ENCODE data around the gene MRPL22. TPM values are rescaled to one million over a fixed set of nuclear protein-coding genes. Genes with fewer than 3 reads are reported as not detected.
"Not testable (repeated sequence)": the region's sequence is repeated elsewhere in the genome, so short reads cannot be mapped to it uniquely, and the experiment has no call there.

MRPL22 gene
- total RNA-seq, 1 experiment from 2014 or later = 27.2 TPM

GRCh38 chr5:155004138-155004744, 63.4 kb downstream of the MRPL22 start:
- H3K27ac ChIP-seq (ENCODE audit: low read length) = no peak overlapping the region
- H2AFZ ChIP-seq (ENCODE audit: low read length) = no peak overlapping the region
- TF ChIP-seq, protein P1, sequence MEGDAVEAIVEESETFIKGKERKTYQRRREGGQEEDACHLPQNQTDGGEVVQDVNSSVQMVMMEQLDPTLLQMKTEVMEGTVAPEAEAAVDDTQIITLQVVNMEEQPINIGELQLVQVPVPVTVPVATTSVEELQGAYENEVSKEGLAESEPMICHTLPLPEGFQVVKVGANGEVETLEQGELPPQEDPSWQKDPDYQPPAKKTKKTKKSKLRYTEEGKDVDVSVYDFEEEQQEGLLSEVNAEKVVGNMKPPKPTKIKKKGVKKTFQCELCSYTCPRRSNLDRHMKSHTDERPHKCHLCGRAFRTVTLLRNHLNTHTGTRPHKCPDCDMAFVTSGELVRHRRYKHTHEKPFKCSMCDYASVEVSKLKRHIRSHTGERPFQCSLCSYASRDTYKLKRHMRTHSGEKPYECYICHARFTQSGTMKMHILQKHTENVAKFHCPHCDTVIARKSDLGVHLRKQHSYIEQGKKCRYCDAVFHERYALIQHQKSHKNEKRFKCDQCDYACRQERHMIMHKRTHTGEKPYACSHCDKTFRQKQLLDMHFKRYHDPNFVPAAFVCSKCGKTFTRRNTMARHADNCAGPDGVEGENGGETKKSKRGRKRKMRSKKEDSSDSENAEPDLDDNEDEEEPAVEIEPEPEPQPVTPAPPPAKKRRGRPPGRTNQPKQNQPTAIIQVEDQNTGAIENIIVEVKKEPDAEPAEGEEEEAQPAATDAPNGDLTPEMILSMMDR (conservative IDR thresholded peaks at IDR 0.05; ENCODE audit: low read depth, low read length) = peak; percentile 72
- no peak for TF ChIP-seq EZH2phosphoT487 (IDR thresholded peaks at IDR 0.05; ENCODE audit: borderline replicate concordance, low read length)
- no peaks in the 10 kb centered on the region for H3K9me3 ChIP-seq (ENCODE audit: low read length)
- no peak overlapping the region for H3K4me2 ChIP-seq (ENCODE audit: low read length)
- H3K9ac ChIP-seq (ENCODE audit: low read length) = no peak overlapping the region
- DNase-seq (peak; percentile 56), ATAC-seq (peak; percentile 84)
- intact Hi-C loops (cut with micrococcal nuclease) = loop anchor here (1.0 to 5.0 kb wide), 3 partner anchors 32 to 352 kb away; no protein-coding TSS in a partner anchor
- POLR2A ChIA-PET (ENCODE audit: unreplicated experiment) = no interaction called here
- H3K36me3 ChIP-seq (ENCODE audit: low read depth, low read length) = no peaks in the 10 kb centered on the region
- no peaks in the 10 kb centered on the region for H3K27me3 ChIP-seq (ENCODE audit: low read length)
- H3F3A ChIP-seq (ENCODE audit: low read length, unreplicated experiment) = no peaks in the 10 kb centered on the region
- no peaks in the 10 kb centered on the region for H3K9me2 ChIP-seq (replicated peaks; ENCODE audit: low read length)
- no TSS peak for BruUV-seq (replicated peaks)
- CTCF ChIA-PET = interaction anchor here (0.7 to 1.1 kb wide), 2 partner anchors 32 to 354 kb away, joined by 3 to 13 read pairs; no protein-coding TSS in a partner anchor
- H3K79me2 ChIP-seq (ENCODE audit: low read length) = no peaks in the 10 kb centered on the region
- no peak overlapping the region for H3K4me3 ChIP-seq (ENCODE audit: low read length)
- peaks cover 4% of the 10 kb centered on the region for H3K4me1 ChIP-seq (ENCODE audit: insufficient read depth, low read length)
- H4K20me1 ChIP-seq (ENCODE audit: low read length) = no peaks in the 10 kb centered on the region

GRCh38 chr5:155006265-155006664, 65.4 kb downstream of the MRPL22 start:
- BruUV-seq (replicated peaks); intact Hi-C loops (cut with micrococcal nuclease): not testable (repeated sequence)

DNA sequence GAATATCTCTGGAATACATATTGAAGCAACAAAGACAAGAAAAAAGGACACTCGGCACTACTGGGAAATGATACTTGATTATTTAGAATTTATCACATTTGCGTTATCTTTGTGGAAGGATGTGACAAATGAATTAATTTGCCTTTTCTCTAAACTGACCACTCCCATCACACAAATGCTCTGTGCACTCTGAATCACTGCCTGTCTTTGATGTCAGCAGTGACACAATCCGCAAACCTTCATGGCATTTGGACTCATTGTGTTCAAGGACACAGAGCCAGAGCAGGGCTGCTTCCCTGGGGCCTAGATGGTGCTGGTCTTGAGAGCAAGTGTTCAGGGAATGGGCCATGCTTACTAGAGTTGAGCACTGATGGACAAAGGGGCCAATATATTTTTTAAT, 67.8 kb downstream of the MRPL22 start:
- no peaks in the 10 kb centered on the region for H3F3A ChIP-seq (ENCODE audit: low read length, unreplicated experiment)
- H3K79me2 ChIP-seq (ENCODE audit: low read length) = no peaks in the 10 kb centered on the region
- H3K9me2 ChIP-seq (replicated peaks; ENCODE audit: low read length) = no peaks in the 10 kb centered on the region
- intact Hi-C loops (cut with micrococcal nuclease) = no loop called here
- no peaks in the 10 kb centered on the region for H3K9me3 ChIP-seq (ENCODE audit: low read length)
- H3K27ac ChIP-seq (ENCODE audit: low read length) = no peak overlapping the region
- no peak overlapping the region for H3K4me2 ChIP-seq (ENCODE audit: low read length)
- POLR2A ChIA-PET (ENCODE audit: unreplicated experiment) = no interaction called here
- ATAC-seq (no peak), DNase-seq (peak; percentile 7)
- CTCF ChIA-PET = no interaction called here
- BruUV-seq (replicated peaks) = no TSS peak
- H3K36me3 ChIP-seq (ENCODE audit: low read depth, low read length) = no peaks in the 10 kb centered on the region
- TF ChIP-seq, protein P1 (conservative IDR thresholded peaks at IDR 0.05; ENCODE audit: low read depth, low read length) = no peak
- TF ChIP-seq EZH2 (IDR thresholded peaks at IDR 0.05; ENCODE audit: low read length, unreplicated experiment) (no peak), EZH2phosphoT487 (IDR thresholded peaks at IDR 0.05; ENCODE audit: borderline replicate concordance, low read length) (no peak)
- H3K4me1 ChIP-seq (ENCODE audit: insufficient read depth, low read length) = no peaks in the 10 kb centered on the region
- H3K9ac ChIP-seq (ENCODE audit: low read length) = no peak overlapping the region
- no peaks in the 10 kb centered on the region for H4K20me1 ChIP-seq (ENCODE audit: low read length)
- no peak overlapping the region for H3K4me3 ChIP-seq (ENCODE audit: low read length)
- peaks cover 5% of the 10 kb centered on the region; the same call in 1 of the 2 replicates for H3K27me3 ChIP-seq (ENCODE audit: low read length)
- no peak overlapping the region for H2AFZ ChIP-seq (ENCODE audit: low read length)

More at GRCh38 chr5:155006265-155006664, 65.4 kb downstream of the MRPL22 start:
- DNase-seq; H3K9me2 ChIP-seq (replicated peaks; ENCODE audit: low read length); H3F3A ChIP-seq (ENCODE audit: low read length, unreplicated experiment); H3K4me2 ChIP-seq (ENCODE audit: low read length); H3K9ac ChIP-seq (ENCODE audit: low read length); H3K9me3 ChIP-seq (ENCODE audit: low read length); H2AFZ ChIP-seq (ENCODE audit: low read length); H3K4me1 ChIP-seq (ENCODE audit: insufficient read depth, low read length); H3K4me3 ChIP-seq (ENCODE audit: low read length); H4K20me1 ChIP-seq (ENCODE audit: low read length); ATAC-seq; H3K79me2 ChIP-seq (ENCODE audit: low read length); H3K36me3 ChIP-seq (ENCODE audit: low read depth, low read length); H3K27ac ChIP-seq (ENCODE audit: low read length); CTCF ChIA-PET; H3K27me3 ChIP-seq (ENCODE audit: low read length); POLR2A ChIA-PET (ENCODE audit: unreplicated experiment): not testable (repeated sequence)

Data from PC-3 (cell line).